OCI-LY3 (cell line): ENCODE results near the gene AURKA.

ENCODE experiments used
- EZH2phosphoT487 ChIP-seq: fragments of 200-600 bp; shearing (Covaris generic); IDR thresholded peaks from 2 replicates; pipeline ENCODE4 v1.6.1; 2018; ENCODE audit warnings: antibody characterized with exemption, mixed run types, low read depth
- TF ChIP-seq, protein P1 (sequence below): fragments of 200-600, 300-600 bp; sonication (generic); IDR thresholded peaks from 2 replicates; pipeline ENCODE4 v1.5.1; 2014; ENCODE audit warnings: antibody characterized with exemption, low read length, low read depth

DNA sequence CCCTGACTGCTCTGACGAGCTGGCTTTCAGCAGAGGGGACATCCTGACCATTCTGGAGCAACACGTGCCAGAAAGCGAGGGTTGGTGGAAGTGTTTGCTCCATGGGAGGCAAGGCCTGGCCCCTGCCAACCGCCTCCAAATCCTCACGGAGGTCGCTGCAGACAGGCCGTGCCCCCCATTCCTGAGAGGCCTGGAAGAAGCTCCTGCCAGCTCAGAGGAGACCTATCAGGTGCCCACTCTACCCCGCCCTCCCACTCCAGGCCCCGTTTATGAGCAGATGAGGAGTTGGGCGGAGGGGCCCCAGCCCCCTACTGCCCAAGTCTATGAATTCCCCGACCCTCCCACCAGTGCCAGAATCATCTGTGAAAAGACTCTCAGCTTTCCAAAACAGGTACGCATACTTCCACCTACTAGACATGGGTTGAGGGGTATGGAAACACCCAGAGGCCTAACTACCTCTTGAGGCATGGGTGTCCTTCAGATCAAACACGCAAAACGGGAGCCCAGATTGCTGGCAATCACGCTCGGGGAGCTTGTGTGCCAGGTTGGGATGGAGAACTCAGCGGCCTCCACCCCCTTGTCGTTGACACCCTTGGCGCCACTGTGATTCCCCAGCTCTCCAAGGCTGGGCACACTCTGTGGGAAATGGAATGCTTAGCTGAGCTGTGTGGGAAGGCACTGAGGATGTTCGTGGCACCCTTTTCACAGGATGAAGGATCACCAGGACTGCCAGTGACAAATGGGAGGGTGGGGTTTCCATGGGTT is 45.4 kb upstream of the AURKA start:
- TF ChIP-seq, protein P1, sequence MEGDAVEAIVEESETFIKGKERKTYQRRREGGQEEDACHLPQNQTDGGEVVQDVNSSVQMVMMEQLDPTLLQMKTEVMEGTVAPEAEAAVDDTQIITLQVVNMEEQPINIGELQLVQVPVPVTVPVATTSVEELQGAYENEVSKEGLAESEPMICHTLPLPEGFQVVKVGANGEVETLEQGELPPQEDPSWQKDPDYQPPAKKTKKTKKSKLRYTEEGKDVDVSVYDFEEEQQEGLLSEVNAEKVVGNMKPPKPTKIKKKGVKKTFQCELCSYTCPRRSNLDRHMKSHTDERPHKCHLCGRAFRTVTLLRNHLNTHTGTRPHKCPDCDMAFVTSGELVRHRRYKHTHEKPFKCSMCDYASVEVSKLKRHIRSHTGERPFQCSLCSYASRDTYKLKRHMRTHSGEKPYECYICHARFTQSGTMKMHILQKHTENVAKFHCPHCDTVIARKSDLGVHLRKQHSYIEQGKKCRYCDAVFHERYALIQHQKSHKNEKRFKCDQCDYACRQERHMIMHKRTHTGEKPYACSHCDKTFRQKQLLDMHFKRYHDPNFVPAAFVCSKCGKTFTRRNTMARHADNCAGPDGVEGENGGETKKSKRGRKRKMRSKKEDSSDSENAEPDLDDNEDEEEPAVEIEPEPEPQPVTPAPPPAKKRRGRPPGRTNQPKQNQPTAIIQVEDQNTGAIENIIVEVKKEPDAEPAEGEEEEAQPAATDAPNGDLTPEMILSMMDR: no peak
- no peak for TF ChIP-seq EZH2phosphoT487
